Endodermal cell (in vitro differentiated cells): ENCODE measurements around the gene MYL6. TPM values are rescaled to one million over a fixed set of nuclear protein-coding genes. Genes with fewer than 3 reads are reported as not detected.
"Not testable (repeated sequence)": the region's sequence is repeated elsewhere in the genome, so short reads cannot be mapped to it uniquely, and the experiment has no call there.

Experiments
- DNase-seq: peaks from one replicate; pipeline ENCODE4 v3.0.0-alpha.2; 2017
- H3K27ac ChIP-seq: 2 replicates; pipeline ENCODE4 v1.5.1; 2013; ENCODE audit warnings: mild to moderate bottlenecking, low read depth, low read length, moderate library complexity
- H3K27me3 ChIP-seq: 2 replicates; pipeline ENCODE4 v1.6.1; 2013; ENCODE audit warnings: mild to moderate bottlenecking, low read length, moderate library complexity; ENCODE audit not compliant: insufficient read depth, control insufficient read depth, poor library complexity, severe bottlenecking
- H3K36me3 ChIP-seq: 2 replicates; pipeline ENCODE4 v1.7.0; 2013; ENCODE audit warnings: mild to moderate bottlenecking, low read length, moderate library complexity; ENCODE audit not compliant: control insufficient read depth, insufficient read depth
- H3K4me1 ChIP-seq: one replicate; pipeline ENCODE4 v1.7.0; 2013; ENCODE audit warnings: low read length; ENCODE audit not compliant: control insufficient read depth, insufficient read depth
- H3K4me3 ChIP-seq: 2 replicates; pipeline ENCODE4 v1.5.1; 2013; ENCODE audit warnings: mild to moderate bottlenecking, low read length, moderate library complexity
- H3K9ac ChIP-seq: 2 replicates; pipeline ENCODE4 v1.6.1; 2013; ENCODE audit warnings: mild to moderate bottlenecking, low read length, moderate library complexity; ENCODE audit not compliant: poor library complexity, severe bottlenecking; ENCODE audit errors: extremely low read depth
- H3K9me3 ChIP-seq: 2 replicates; pipeline ENCODE4 v1.6.1; 2013; ENCODE audit warnings: mild to moderate bottlenecking, low read length, moderate library complexity; ENCODE audit not compliant: control insufficient read depth
- H3K27ac Mint-ChIP-seq: 2 replicates; pipeline ENCODE4 v1.8.0; 2020; ENCODE audit warnings: mixed read lengths
- H3K27me3 Mint-ChIP-seq: 2 replicates; pipeline ENCODE4 v1.8.0; 2021; ENCODE audit warnings: mild to moderate bottlenecking, mixed read lengths; ENCODE audit not compliant: insufficient read depth
- H3K36me3 Mint-ChIP-seq: 2 replicates; pipeline ENCODE4 v1.8.0; 2020; ENCODE audit warnings: low read depth, mixed read lengths
- H3K4me1 Mint-ChIP-seq: 2 replicates; pipeline ENCODE4 v1.8.0; 2020; ENCODE audit warnings: mixed read lengths
- H3K4me3 Mint-ChIP-seq: 2 replicates; pipeline ENCODE4 v1.8.0; 2020; ENCODE audit warnings: mild to moderate bottlenecking, moderate library complexity, mixed read lengths
- H3K9me3 Mint-ChIP-seq: 2 replicates; pipeline ENCODE4 v1.8.0; 2020; ENCODE audit warnings: mild to moderate bottlenecking, mixed read lengths
- CTCF ChIP-seq: fragments of 200-600 bp; sonication (generic); conservative IDR thresholded peaks from 2 replicates; pipeline ENCODE4 v1.5.0; 2021; ENCODE audit warnings: antibody characterized with exemption, mild to moderate bottlenecking
- WGBS, 2 experiments: methylation state at CpG; one replicate each; pipeline versions ENCODE4 v1.1.5 to v1.1.7; 2013; ENCODE audit warnings: missing lambda C conversion rate in 2 of 2, mixed read lengths in 1 of 2; ENCODE audit not compliant: insufficient coverage in 1 of 2, insufficient read length in 1 of 2; 5-methylcytosine and 5-hydroxymethylcytosine counted together
- total RNA-seq, 2 donors: library from RNA; stranded (reverse); fragmentation: NEBNext Ultra II Directional in 1 of 2; extraction: Animal tissue kit (Norgen Biotek cat#: 25700) in 1 of 2; gene quantifications; 2 replicates in 1 of 2; 3 replicates in 1 of 2; pipeline ENCODE4 v1.2.1, GENCODE V29; 2021

The MYL6 gene
- total RNA-seq, 2 donors from 2014 or later, result 1,640 to 1,647 TPM

GRCh38 chr12:56115329-56115728 is 42.8 kb upstream of the MYL6 start:
- Histone ChIP-seq H3K4me1 (peaks cover 5% of the 10 kb centered on the region), H3K9me3 (no peaks in the 10 kb centered on the region), H3K36me3 (peaks cover 50% of the 10 kb centered on the region), H3K27me3 (no peaks in the 10 kb centered on the region), H3K9ac (peak overlapping the region; percentile 97), H3K4me3 (peak overlapping the region; percentile 93), H3K27ac (no peak overlapping the region)
- H3K4me1 Mint-ChIP-seq, result peaks cover 19% of the 10 kb centered on the region
- DNase-seq, result peak; percentile 75
- whole genome bisulfite sequencing, 2 experiments, result 63 to 89% methylated on average over 10 of the region's 10 CpGs
- H3K9me3 Mint-ChIP-seq, result no peaks in the 10 kb centered on the region
- H3K36me3 Mint-ChIP-seq, result peaks cover 53% of the 10 kb centered on the region
- no peaks in the 10 kb centered on the region for H3K27me3 Mint-ChIP-seq
- H3K4me3 Mint-ChIP-seq, result peak overlapping the region; percentile 96
- H3K27ac Mint-ChIP-seq, result peak overlapping the region; percentile 100
- TF ChIP-seq CTCF, result no peak

GRCh38 chr12:56116267-56117081 is 41.7 kb upstream of the MYL6 start, which contains the start of gene RPL41:
RPL41 (plus strand) TSS chr12:56116633.
- Histone ChIP-seq H3K27ac (peak within 1 kb of the TSS; percentile 93), H3K9me3 (no peaks in the 10 kb centered on the region), H3K9ac (peak within 1 kb of the TSS; percentile 97), H3K36me3 (peaks cover 43% of the 10 kb centered on the region), H3K4me3 (peak within 1 kb of the TSS; percentile 93), H3K27me3 (no peaks in the 10 kb centered on the region), H3K4me1 (peaks cover 5% of the 10 kb centered on the region)
- no peaks in the 10 kb centered on the region for H3K9me3 Mint-ChIP-seq
- peak within 1 kb of the TSS; percentile 96 for H3K4me3 Mint-ChIP-seq
- peak; percentile 98 for DNase-seq
- peak within 1 kb of the TSS; percentile 100 for H3K27ac Mint-ChIP-seq
- TF ChIP-seq CTCF, result no peak
- peaks cover 53% of the 10 kb centered on the region for H3K36me3 Mint-ChIP-seq
- peaks cover 19% of the 10 kb centered on the region for H3K4me1 Mint-ChIP-seq
- H3K27me3 Mint-ChIP-seq, result no peaks in the 10 kb centered on the region
- WGBS, 2 experiments, result 0% methylated on average over 7 to 34 of the region's 34 CpGs

GRCh38 chr12:56117082-56117706 is 41.0 kb upstream of the MYL6 start:
- WGBS, 2 experiments, result 0 to 1% methylated on average over 4 to 10 of the region's 16 CpGs
- not testable (repeated sequence) for H3K9me3 Mint-ChIP-seq, H3K27me3 Mint-ChIP-seq, DNase-seq, H3K4me1 ChIP-seq, H3K27me3 ChIP-seq, H3K9me3 ChIP-seq
- H3K27ac Mint-ChIP-seq, result peak overlapping the region; percentile 100
- Histone ChIP-seq H3K4me3 (peak overlapping the region; percentile 93), H3K27ac (peak overlapping the region; percentile 93), H3K36me3 (peaks cover 41% of the 10 kb centered on the region), H3K9ac (peak overlapping the region; percentile 97)
- peaks cover 49% of the 10 kb centered on the region for H3K36me3 Mint-ChIP-seq
- peaks cover 19% of the 10 kb centered on the region for H3K4me1 Mint-ChIP-seq
- peak overlapping the region; percentile 96 for H3K4me3 Mint-ChIP-seq
